ENCODE data around the gene PEMT.

Gene PEMT

GRCh38 chr17:17552351-17553216, 38.9 kb downstream of the PEMT start:
- DNase-seq: no peak

- no peak for DNase-seq
Observed at GRCh38 chr17:17551361-17551760, 40.1 kb downstream of the PEMT start.

GRCh38 chr17:17549732-17550366, 41.7 kb downstream of the PEMT start:
- DNase-seq: no peak

GRCh38 chr17:17548044-17548443, 43.5 kb downstream of the PEMT start:
- DNase-seq: no peak

- DNase-seq: no peak
Observed at GRCh38 chr17:17547210-17547764, 44.2 kb downstream of the PEMT start.

GRCh38 chr17:17546399-17547185, 44.9 kb downstream of the PEMT start:
- DNase-seq: no peak

GRCh38 chr17:17545984-17546383, 45.5 kb downstream of the PEMT start:
- DNase-seq: no peak

GRCh38 chr17:17545031-17545820, 46.3 kb downstream of the PEMT start:
- DNase-seq: no peak

GRCh38 chr17:17542906-17543635, 48.4 kb downstream of the PEMT start:
- DNase-seq: no peak

GRCh38 chr17:17541640-17542001, 49.9 kb downstream of the PEMT start:
- DNase-seq: no peak

- no peak for DNase-seq
Observed at GRCh38 chr17:17540935-17541639, 50.4 kb downstream of the PEMT start.

- DNase-seq: no peak
Observed at GRCh38 chr17:17540278-17540906, 51.1 kb downstream of the PEMT start.

- DNase-seq: no peak
Observed at GRCh38 chr17:17539591-17539990, 51.9 kb downstream of the PEMT start.

- no peak for DNase-seq
Observed at GRCh38 chr17:17538417-17539391, 52.8 kb downstream of the PEMT start.

- DNase-seq: no peak
Observed at GRCh38 chr17:17537311-17538099, 54.0 kb downstream of the PEMT start.

GRCh38 chr17:17536702-17537101, 54.8 kb downstream of the PEMT start:
- no peak for DNase-seq

GRCh38 chr17:17535957-17536356, 55.6 kb downstream of the PEMT start:
- DNase-seq: no peak

GRCh38 chr17:17533901-17534441, 57.5 kb downstream of the PEMT start:
- DNase-seq: no peak
